Mucosa of descending colon (tissue), 3 donors: ENCODE measurements around the gene TMCO4. TPM values are rescaled to one million over a fixed set of nuclear protein-coding genes. Genes with fewer than 3 reads are reported as not detected.

Source experiments
- ATAC-seq: fragments of 200-7000 bp; cut with Tn5 transposase; one replicate; pipeline ENCODE4 v1.9.1; 2020; ENCODE audit warnings: mild to moderate bottlenecking, moderate library complexity
- DNase-seq, 3 donors: peaks; one replicate each; pipeline ENCODE4 v3.0.0-alpha.2; 2020
- H3K36me3 ChIP-seq: fragments of 200-600 bp; one replicate; pipeline ENCODE4 v1.8.0; 2021; ENCODE audit warnings: low read depth, mild to moderate bottlenecking
- H3K4me1 ChIP-seq: fragments of 200-600 bp; one replicate; pipeline ENCODE4 v1.8.0; 2021; ENCODE audit warnings: low read depth, mild to moderate bottlenecking
- H3K4me3 ChIP-seq: fragments of 200-600 bp; one replicate; pipeline ENCODE4 v1.8.0; 2021; ENCODE audit warnings: mild to moderate bottlenecking
- H3K9me3 ChIP-seq: fragments of 200-600 bp; one replicate; pipeline ENCODE4 v1.8.0; 2021; ENCODE audit warnings: mild to moderate bottlenecking
- intact Hi-C, 2 donors: fragments of 100-400 bp; cut with DNase I in 1 of 2; cut with micrococcal nuclease in 1 of 2; formaldehyde crosslinking; loops; one replicate each; pipeline versions ENCODE4 v1.11.0 to v1.11.1; 2022; cut with DNase I, micrococcal nuclease
- total RNA-seq, 3 donors: library from RNA; stranded (reverse); fragmentation: NEBNext Ultra II Directional in 2 of 3; extraction: Animal tissue kit (Norgen Biotek cat#: 25700) in 2 of 3; gene quantifications; one replicate each; pipeline versions ENCODE4 v1.2.1 to v1.2.4, GENCODE V29; 2021 to 2023
- TF ChIP-seq, protein P1 (sequence below): fragments of 200-600 bp; IDR thresholded peaks from one replicate; pipeline ENCODE4 v1.8.0; 2022; ENCODE audit warnings: antibody characterized with exemption, mild to moderate bottlenecking
- donor health status: DM: no; HTN: no; CAD: no; lungs with moderate emphysema.
- donor health status: DM: no; HTN: no; CAD: no.
- donor health status: DM: no; HTN: yes; CAD: no.

Gene TMCO4
- total RNA-seq, 3 donors from 2014 or later, result 27.9 to 42.8 (median 31.9) TPM

DNA sequence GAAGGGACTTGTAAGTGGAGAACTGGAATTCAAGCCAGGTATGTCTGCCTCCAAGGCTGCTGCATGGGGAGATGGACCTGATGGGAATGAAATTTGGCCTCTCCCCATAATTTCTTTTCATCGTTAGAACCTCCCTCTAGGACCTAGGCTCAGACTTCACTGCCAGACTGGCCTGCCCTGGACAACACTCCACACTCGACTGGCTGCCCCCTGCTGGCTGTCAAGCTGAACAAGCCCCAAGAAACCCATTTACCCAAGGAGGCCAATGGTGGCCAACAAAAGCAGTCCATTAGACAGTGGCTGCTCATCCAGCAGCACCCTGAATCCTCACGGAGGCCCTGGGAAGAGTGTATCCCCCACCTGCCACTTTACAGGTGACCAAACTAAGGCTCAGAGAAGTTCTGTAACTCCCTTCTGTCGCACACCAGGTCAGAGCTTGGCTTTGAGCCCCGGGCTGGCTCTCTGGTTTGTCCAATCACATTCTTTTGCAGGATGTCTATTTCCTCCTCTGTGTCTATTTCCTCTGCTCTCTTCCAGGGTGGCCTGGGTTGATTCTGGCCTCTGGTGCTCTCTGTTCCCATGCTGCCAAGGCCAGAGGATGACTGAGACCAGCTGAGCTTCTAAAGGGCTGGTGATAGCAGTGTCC lies 11.6 kb upstream of the TMCO4 start:
- DNase-seq (peak; percentile 56 to 73 (median 61)), ATAC-seq (no peak)
- H3K9me3 ChIP-seq, result no peaks in the 10 kb centered on the region
- H3K4me1 ChIP-seq, result peaks cover 8% of the 10 kb centered on the region
- TF ChIP-seq, protein P1, sequence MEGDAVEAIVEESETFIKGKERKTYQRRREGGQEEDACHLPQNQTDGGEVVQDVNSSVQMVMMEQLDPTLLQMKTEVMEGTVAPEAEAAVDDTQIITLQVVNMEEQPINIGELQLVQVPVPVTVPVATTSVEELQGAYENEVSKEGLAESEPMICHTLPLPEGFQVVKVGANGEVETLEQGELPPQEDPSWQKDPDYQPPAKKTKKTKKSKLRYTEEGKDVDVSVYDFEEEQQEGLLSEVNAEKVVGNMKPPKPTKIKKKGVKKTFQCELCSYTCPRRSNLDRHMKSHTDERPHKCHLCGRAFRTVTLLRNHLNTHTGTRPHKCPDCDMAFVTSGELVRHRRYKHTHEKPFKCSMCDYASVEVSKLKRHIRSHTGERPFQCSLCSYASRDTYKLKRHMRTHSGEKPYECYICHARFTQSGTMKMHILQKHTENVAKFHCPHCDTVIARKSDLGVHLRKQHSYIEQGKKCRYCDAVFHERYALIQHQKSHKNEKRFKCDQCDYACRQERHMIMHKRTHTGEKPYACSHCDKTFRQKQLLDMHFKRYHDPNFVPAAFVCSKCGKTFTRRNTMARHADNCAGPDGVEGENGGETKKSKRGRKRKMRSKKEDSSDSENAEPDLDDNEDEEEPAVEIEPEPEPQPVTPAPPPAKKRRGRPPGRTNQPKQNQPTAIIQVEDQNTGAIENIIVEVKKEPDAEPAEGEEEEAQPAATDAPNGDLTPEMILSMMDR, result peak; percentile 24
- no peak overlapping the region for H3K4me3 ChIP-seq
- intact Hi-C loops, result loop anchor here in 1 of 2 donors (10.0 kb wide), 1 partner anchor 53 kb away; no protein-coding TSS in a partner anchor
- H3K36me3 ChIP-seq, result peaks cover 3% of the 10 kb centered on the region

DNA sequence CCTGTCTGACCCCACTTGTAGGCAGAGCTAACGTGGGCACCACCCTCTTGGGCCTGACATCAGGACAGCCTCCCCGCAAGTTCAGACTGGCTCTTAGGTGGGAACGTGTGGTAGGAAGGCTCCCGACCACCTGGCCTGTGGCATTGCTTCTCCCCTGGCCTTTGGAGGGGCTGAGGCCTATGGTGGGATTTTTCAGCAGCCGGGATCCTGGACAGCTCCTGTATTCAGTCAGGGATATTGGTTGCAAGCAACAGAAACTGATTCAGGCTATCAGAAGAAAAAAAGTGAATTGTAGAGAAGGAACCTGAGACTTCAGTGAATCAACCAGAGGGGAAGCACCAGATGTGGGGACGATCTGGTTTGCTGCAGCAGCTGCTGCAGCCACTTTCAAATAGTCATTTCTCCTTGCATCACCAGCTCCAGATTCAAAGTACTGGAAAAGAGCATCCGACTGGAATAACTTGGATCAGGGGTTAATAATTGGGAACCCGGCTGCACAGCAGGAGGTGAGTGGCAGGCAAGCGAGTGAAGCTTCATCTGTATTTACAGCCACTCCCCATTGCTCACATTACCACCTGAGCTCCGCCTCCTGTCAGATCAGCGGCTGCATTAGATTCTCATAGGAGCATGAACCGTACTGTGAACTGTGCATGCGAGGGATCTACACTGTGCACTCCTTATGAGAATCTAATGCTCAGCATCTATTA lies 9.5 kb upstream of the TMCO4 start:
- ATAC-seq, result no peak
- intact Hi-C loops, result no loop called here

DNA sequence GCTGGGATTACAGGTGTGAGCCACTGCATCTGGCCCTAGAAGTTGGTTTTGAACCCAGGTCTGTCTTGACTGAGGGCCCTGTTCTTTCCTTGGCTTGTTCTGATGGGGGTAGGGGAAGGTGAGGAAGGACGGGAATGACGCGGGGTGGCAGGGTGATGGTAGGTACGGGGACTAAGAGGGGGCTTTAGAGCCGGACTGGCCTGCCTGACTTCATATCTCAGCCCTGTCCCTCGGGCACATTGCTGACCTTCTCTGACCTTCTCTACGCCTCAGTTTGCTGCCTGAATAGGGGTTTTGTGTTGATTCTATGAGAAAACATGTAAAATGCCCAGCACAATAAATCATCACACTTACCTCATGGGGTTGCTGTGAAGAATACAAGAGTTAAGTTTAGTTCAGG lies 8.6 kb upstream of the TMCO4 start:
- peaks cover 2% of the 10 kb centered on the region for H3K4me1 ChIP-seq
- ATAC-seq (no peak), DNase-seq (no peak)
- intact Hi-C loops, result no loop called here
- H3K4me3 ChIP-seq, result no peak overlapping the region
- H3K9me3 ChIP-seq, result no peaks in the 10 kb centered on the region
- TF ChIP-seq, protein P1, result no peak
- no peaks in the 10 kb centered on the region for H3K36me3 ChIP-seq

More for the DNA sequence above, 9.5 kb upstream of the TMCO4 start:
- Histone ChIP-seq H3K9me3 (no peaks in the 10 kb centered on the region), H3K4me3 (no peak overlapping the region), H3K4me1 (peaks cover 2% of the 10 kb centered on the region), H3K36me3 (no peaks in the 10 kb centered on the region)
- DNase-seq, result peak in 2 of 3 donors; percentile 51 to 52
- TF ChIP-seq, protein P1, result no peak

DNA sequence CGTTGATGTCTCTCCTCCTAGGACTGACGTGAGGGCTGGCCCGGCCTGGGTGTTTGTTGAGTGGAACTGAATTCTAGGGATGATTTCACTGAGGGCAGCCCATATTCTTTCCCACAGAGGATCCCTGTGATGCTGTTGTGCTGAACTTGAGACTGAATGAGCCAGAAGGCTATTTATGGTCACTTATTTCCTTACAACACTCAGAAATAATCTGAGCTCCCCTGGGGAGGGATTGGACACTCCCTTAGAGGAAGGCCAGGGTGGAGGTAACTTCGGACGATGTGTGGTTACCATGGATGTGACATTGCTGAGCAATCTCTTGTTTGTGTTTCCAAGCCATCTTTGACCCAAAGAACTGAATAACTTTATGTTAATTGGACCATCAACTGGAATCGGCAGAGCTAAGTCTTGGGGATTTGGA lies 5.1 kb upstream of the TMCO4 start:
- peaks cover 6% of the 10 kb centered on the region for H3K4me1 ChIP-seq
- DNase-seq, result no peak
- TF ChIP-seq, protein P1, result no peak
- intact Hi-C loops, result no loop called here
- ATAC-seq, result peak; percentile 64
- H3K36me3 ChIP-seq, result no peaks in the 10 kb centered on the region
- H3K4me3 ChIP-seq, result no peak overlapping the region
- no peaks in the 10 kb centered on the region for H3K9me3 ChIP-seq

DNA sequence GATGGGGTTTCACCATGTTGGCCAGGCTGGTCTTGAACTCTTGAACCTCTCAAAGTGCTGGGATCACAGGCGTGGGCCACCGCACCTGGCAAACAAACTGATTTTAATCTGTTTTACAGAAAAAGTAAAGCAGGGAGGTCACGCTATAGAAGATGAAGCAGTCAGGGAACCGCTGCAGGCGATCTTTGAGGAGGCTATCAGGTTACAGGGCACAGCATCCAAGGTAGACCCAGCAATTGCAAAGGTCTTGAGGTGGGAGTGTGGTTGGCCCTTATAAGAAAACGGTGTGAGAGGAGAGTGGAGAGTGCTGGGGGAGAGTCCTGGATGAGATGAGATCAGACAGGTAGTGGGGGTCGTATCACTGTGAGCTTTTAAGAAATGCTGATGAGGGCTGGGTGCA lies 2.6 kb upstream of the TMCO4 start:
- H3K4me3 ChIP-seq, result no peak overlapping the region
- intact Hi-C loops, result no loop called here
- no peaks in the 10 kb centered on the region for H3K9me3 ChIP-seq
- DNase-seq (no peak), ATAC-seq (no peak)
- no peaks in the 10 kb centered on the region for H3K36me3 ChIP-seq
- H3K4me1 ChIP-seq, result peaks cover 4% of the 10 kb centered on the region
- TF ChIP-seq, protein P1, result no peak
